IMR-90 (cell line): ENCODE measurements around the gene CEP128. TPM values are rescaled to one million over a fixed set of nuclear protein-coding genes. Genes with fewer than 3 reads are reported as not detected.

Experiments
- ATAC-seq: fragments of 200-7000 bp; cut with Tn5 transposase; 2 replicates; pipeline ENCODE4 v1.9.1; 2020; ENCODE audit warnings: low read depth, mild to moderate bottlenecking, moderate library complexity
- BruUV-seq: library from RNA; stranded (reverse); fragments of 400-500 nt; replicated peaks from 2 replicates; lab custom pipeline; 2021; lab: Mats Ljungman, UMichigan
- CTCF ChIA-PET: fragments of 300-600 bp; formaldehyde crosslinking; extraction: SDS; loops from one replicate; lab custom pipeline; 2021; ENCODE audit warnings: antibody characterized with exemption; lab: Yijun Ruan, JAX
- POLR2A ChIA-PET: fragments of 300-600 bp; sonication (Branson Sonifier 250); formaldehyde crosslinking; loops from one replicate; lab custom pipeline; 2022; ENCODE audit warnings: antibody characterized with exemption; ENCODE audit not compliant: unreplicated experiment; lab: Charles Lee
- DNase-seq: peaks from one replicate; pipeline ENCODE4 v3.0.0; 2013
- H2AFZ ChIP-seq: replicated peaks from 2 replicates; pipeline ENCODE3; 2013; ENCODE audit warnings: low read length, mild to moderate bottlenecking; ENCODE audit not compliant: poor library complexity
- H2AK5ac ChIP-seq: 2 replicates; pipeline ENCODE4 v1.6.1; 2013; ENCODE audit warnings: low read depth, low read length, inconsistent platforms
- H2AK9ac ChIP-seq: replicated peaks from 2 replicates; pipeline ENCODE3; 2013; ENCODE audit warnings: mild to moderate bottlenecking, low read depth, low read length, moderate library complexity; ENCODE audit not compliant: poor library complexity
- H2BK120ac ChIP-seq: 2 replicates; pipeline ENCODE4 v1.6.1; 2013; ENCODE audit warnings: low read depth, low read length, inconsistent platforms
- H2BK15ac ChIP-seq: 3 replicates; pipeline ENCODE4 v1.6.1; 2013; ENCODE audit warnings: low read depth, low read length, inconsistent platforms
- H2BK20ac ChIP-seq: 2 replicates; pipeline ENCODE4 v1.6.1; 2013; ENCODE audit warnings: low read depth, mild to moderate bottlenecking, inconsistent platforms, low read length, moderate library complexity
- H2BK5ac ChIP-seq: 2 replicates; pipeline ENCODE4 v1.6.1; 2013; ENCODE audit warnings: mild to moderate bottlenecking, low read depth, low read length, inconsistent platforms; ENCODE audit not compliant: poor library complexity, severe bottlenecking
- H3K14ac ChIP-seq: replicated peaks from 2 replicates; pipeline ENCODE4 v1.6.1; 2013; ENCODE audit warnings: low read depth, low read length, inconsistent platforms
- H3K18ac ChIP-seq: 2 replicates; pipeline ENCODE4 v1.6.1; 2013; ENCODE audit warnings: low read depth, low read length, control low read depth
- H3K23ac ChIP-seq: 2 replicates; pipeline ENCODE4 v1.6.1; 2013; ENCODE audit warnings: low read depth, low read length, inconsistent platforms
- H3K27ac ChIP-seq: 2 replicates; pipeline ENCODE4 v1.5.1; 2013; ENCODE audit warnings: mild to moderate bottlenecking, control low read depth, low read length; ENCODE audit not compliant: insufficient read depth
- H3K27me3 ChIP-seq: 2 replicates; pipeline ENCODE4 v1.6.1; 2013; ENCODE audit warnings: low read length; ENCODE audit not compliant: control insufficient read depth, insufficient read depth
- H3K36me3 ChIP-seq: 2 replicates; pipeline ENCODE4 v1.6.1; 2013; ENCODE audit warnings: low read length, mixed read lengths; ENCODE audit not compliant: control insufficient read depth, insufficient read depth
- H3K4ac ChIP-seq: 2 replicates; pipeline ENCODE4 v1.6.1; 2013; ENCODE audit warnings: low read depth, low read length, inconsistent platforms
- H3K4me1 ChIP-seq: 2 replicates; pipeline ENCODE4 v1.6.1; 2013; ENCODE audit warnings: low read length, mixed read lengths; ENCODE audit not compliant: control insufficient read depth, insufficient read depth
- H3K4me2 ChIP-seq: 2 replicates; pipeline ENCODE4 v1.6.1; 2013; ENCODE audit warnings: low read depth, mild to moderate bottlenecking, control low read depth, low read length, moderate library complexity
- H3K4me3 ChIP-seq: 2 replicates; pipeline ENCODE4 v1.5.1; 2013; ENCODE audit warnings: low read depth, mild to moderate bottlenecking, control low read depth, low read length, moderate library complexity; ENCODE audit not compliant: insufficient read depth
- H3K56ac ChIP-seq: 2 replicates; pipeline ENCODE4 v1.6.1; 2013; ENCODE audit warnings: low read length, inconsistent platforms; ENCODE audit not compliant: insufficient read depth; ENCODE audit errors: extremely low read depth
- H3K79me1 ChIP-seq, 2 experiments: 2 replicates each; pipeline ENCODE4 v1.6.1; 2013; ENCODE audit warnings: low read length in 2 of 2, inconsistent platforms in 1 of 2, low read depth in 1 of 2
- H3K9ac ChIP-seq: 2 replicates; pipeline ENCODE4 v1.6.1; 2013; ENCODE audit warnings: low read depth, low read length, control low read depth
- H3K9me1 ChIP-seq: 2 replicates; pipeline ENCODE4 v1.6.1; 2013; ENCODE audit warnings: low read length, inconsistent platforms; ENCODE audit not compliant: insufficient read depth
- H3K9me3 ChIP-seq: 2 replicates; pipeline ENCODE4 v1.6.1; 2013; ENCODE audit warnings: low read length; ENCODE audit not compliant: control insufficient read depth, insufficient read depth
- H4K20me1 ChIP-seq: 2 replicates; pipeline ENCODE4 v1.6.1; 2013; ENCODE audit warnings: low read length, inconsistent platforms; ENCODE audit not compliant: insufficient read depth
- H4K5ac ChIP-seq: 2 replicates; pipeline ENCODE4 v1.6.1; 2013; ENCODE audit warnings: mild to moderate bottlenecking, low read depth, low read length, control low read depth
- H4K8ac ChIP-seq, 2 experiments: 2 replicates each; pipeline ENCODE4 v1.6.1; 2013; ENCODE audit warnings: low read depth in 2 of 2, low read length in 2 of 2, control low read depth in 1 of 2, inconsistent platforms in 1 of 2
- H4K91ac ChIP-seq: 2 replicates; pipeline ENCODE4 v1.6.1; 2013; ENCODE audit warnings: low read depth, low read length, inconsistent platforms; ENCODE audit not compliant: insufficient read depth
- BHLHE40 ChIP-seq: fragments of 150-350 bp; IDR thresholded peaks from 2 replicates; pipeline ENCODE4 v1.6.1; 2016; ENCODE audit warnings: mild to moderate bottlenecking, low read depth, low read length
- CEBPB ChIP-seq: IDR thresholded peaks from 2 replicates; pipeline ENCODE4 v1.6.1; 2012; ENCODE audit warnings: low read depth, low read length, improper control_type of control experiment
- CHD1 ChIP-seq: IDR thresholded peaks from 2 replicates; pipeline ENCODE4 v1.6.1; 2012; ENCODE audit warnings: low read depth, low read length, improper control_type of control experiment
- CTCF ChIP-seq: conservative IDR thresholded peaks from 2 replicates; pipeline ENCODE4 v1.5.1; 2012; ENCODE audit warnings: mild to moderate bottlenecking, low read depth, low read length, improper control_type of control experiment
- FOS ChIP-seq: fragments of 150-350 bp; IDR thresholded peaks from 2 replicates; pipeline ENCODE4 v1.6.1; 2016; ENCODE audit warnings: low read depth, low read length
- MAZ ChIP-seq: IDR thresholded peaks from 2 replicates; pipeline ENCODE4 v1.6.1; 2012; ENCODE audit warnings: low read depth, mild to moderate bottlenecking, low read length, improper control_type of control experiment, moderate library complexity, borderline replicate concordance
- MXI1 ChIP-seq: IDR thresholded peaks from 2 replicates; pipeline ENCODE4 v1.6.1; 2012; ENCODE audit warnings: low read depth, mild to moderate bottlenecking, low read length, moderate library complexity, borderline replicate concordance
- POLR2A ChIP-seq: IDR thresholded peaks from 2 replicates; pipeline ENCODE4 v1.6.1; 2012; ENCODE audit warnings: mild to moderate bottlenecking, low read depth, low read length
- RAD21 ChIP-seq: IDR thresholded peaks from 2 replicates; pipeline ENCODE4 v1.6.1; 2012; ENCODE audit warnings: low read length, improper control_type of control experiment
- RCOR1 ChIP-seq: IDR thresholded peaks from 2 replicates; pipeline ENCODE4 v1.6.1; 2012; ENCODE audit warnings: mild to moderate bottlenecking, low read length, improper control_type of control experiment; ENCODE audit not compliant: insufficient replicate concordance
- RFX5 ChIP-seq: IDR thresholded peaks from 2 replicates; pipeline ENCODE4 v1.8.0; 2012; ENCODE audit warnings: low read depth, mild to moderate bottlenecking, low read length, moderate library complexity
- USF2 ChIP-seq: fragments of 150-350 bp; IDR thresholded peaks from 2 replicates; pipeline ENCODE4 v1.6.1; 2017; ENCODE audit warnings: mild to moderate bottlenecking, antibody characterized with exemption, low read length, low read depth
- WGBS, 2 experiments: methylation state at CpG; one replicate each; pipeline versions ENCODE4 v1.1.5 to v1.1.7; 2013; ENCODE audit warnings: missing lambda C conversion rate in 2 of 2; ENCODE audit not compliant: insufficient read length in 1 of 2; ENCODE audit errors: extremely low coverage in 2 of 2; 5-methylcytosine and 5-hydroxymethylcytosine counted together
- dilution Hi-C: fragments of 300-500 bp; cut with HindIII; formaldehyde crosslinking; loops from one replicate; pipeline ENCODE4 v1.14.3; 2018; ENCODE audit warnings: low sequenced_read_pairs; ENCODE audit not compliant: unreplicated experiment
- in situ Hi-C: fragments of 300-500 bp; cut with MboI; formaldehyde crosslinking; loops from 3 replicates; pipeline ENCODE4 v1.14.3; 2019; ENCODE audit warnings: low sequenced_read_pairs, inconsistent platforms, mixed read lengths
- intact Hi-C: fragments of 100-400 bp; cut with micrococcal nuclease; formaldehyde crosslinking; loops from 2 replicates; pipeline ENCODE4 v1.10.0; 2022
- polyA plus RNA-seq, 3 experiments: library from polyadenylated mRNA; depleted of rRNA; stranded (reverse); fragments of >200 nt; gene quantifications; 2 replicates each; pipeline ENCODE4 v1.2.3, GENCODE V29; 2012; ENCODE audit warnings: low replicate concordance in 1 of 3
- total RNA-seq: library from RNA; depleted of rRNA; stranded (reverse); fragments of >200 nt; gene quantifications from 2 replicates; pipeline ENCODE4 v1.2.3, GENCODE V29; 2012

The CEP128 gene
- total and polyA plus RNA-seq, 2 of the 4 experiments (the other 2 are of a cell fraction), result 1.9 to 5.7 TPM

DNA sequence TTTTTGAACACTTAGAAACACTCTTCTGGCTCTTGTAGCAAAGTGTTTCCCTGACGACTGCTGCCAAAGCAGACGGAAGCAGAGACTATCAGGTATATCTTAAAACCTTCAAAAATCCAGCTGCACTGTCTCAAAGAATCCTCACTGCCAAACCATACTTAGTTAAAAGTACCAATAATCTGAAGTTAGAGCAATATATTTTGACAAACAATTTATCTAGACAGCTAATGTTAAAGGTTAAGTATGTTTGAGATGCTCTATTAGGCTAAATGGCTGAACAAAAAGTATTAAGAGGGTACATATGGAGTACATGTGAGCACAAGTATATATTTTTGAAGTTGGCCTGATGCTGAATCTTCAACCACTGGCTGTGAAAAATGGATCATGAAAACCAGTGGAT, 398.3 kb downstream of the CEP128 start:
- no peak overlapping the region for H2BK20ac ChIP-seq
- in situ Hi-C loops, result no loop called here
- H2AFZ ChIP-seq, result no peak overlapping the region
- ATAC-seq (no peak), DNase-seq (no peak)
- no peak overlapping the region for H4K5ac ChIP-seq
- no peak overlapping the region for H3K56ac ChIP-seq
- no peak overlapping the region for H3K14ac ChIP-seq
- dilution Hi-C loops, result no loop called here
- no TSS peak for BruUV-seq
- no CpG with 5 or more reads among the region's 2 CpGs for WGBS, 2 experiments
- no peaks in the 10 kb centered on the region for H3K36me3 ChIP-seq
- no peak overlapping the region for H3K27ac ChIP-seq
- no peak overlapping the region for H2BK5ac ChIP-seq
- H3K18ac ChIP-seq, result no peak overlapping the region
- H2AK5ac ChIP-seq, result no peak overlapping the region
- no peak overlapping the region for H2BK120ac ChIP-seq
- ChIA-PET CTCF (no interaction called here), POLR2A (no interaction called here)
- H2AK9ac ChIP-seq, result no peak overlapping the region
- H3K4me1 ChIP-seq, result no peaks in the 10 kb centered on the region
- H3K4me2 ChIP-seq, result no peak overlapping the region
- no peak overlapping the region for H3K9ac ChIP-seq
- no peaks in the 10 kb centered on the region for H4K20me1 ChIP-seq
- no peak overlapping the region for H3K4ac ChIP-seq
- intact Hi-C loops, result no loop called here
- no peaks in the 10 kb centered on the region for H3K27me3 ChIP-seq
- TF ChIP-seq FOS (no peak), CEBPB (no peak), MXI1 (no peak), POLR2A (no peak), BHLHE40 (no peak), USF2 (no peak), CHD1 (no peak), RFX5 (no peak), MAZ (no peak), CTCF (no peak), RAD21 (no peak), RCOR1 (no peak)
- H3K23ac ChIP-seq, result no peak overlapping the region
- H3K79me1 ChIP-seq, result no peaks in the 10 kb centered on the region
- H3K4me3 ChIP-seq, result no peak overlapping the region
- no peaks in the 10 kb centered on the region for H3K9me1 ChIP-seq
- no peak overlapping the region for H2BK15ac ChIP-seq
- H4K91ac ChIP-seq, result no peak overlapping the region
- no peak overlapping the region for H4K8ac ChIP-seq
- peaks cover 7% of the 10 kb centered on the region; the same call in 1 of the 2 replicates for H3K9me3 ChIP-seq
